Measurements from ENCODE around the gene FASTK.

- TF ChIP-seq CTCF (optimal IDR thresholded peaks at IDR 0.05 in 1 of 3, IDR thresholded peaks at IDR 0.05 in 1 of 3, conservative IDR thresholded peaks at IDR 0.05 in 1 of 3; ENCODE audit: extremely low read depth in 1 of 3, insufficient read depth in 2 of 3, low read length in 3 of 3) (no peak), EZH2 (IDR thresholded peaks at IDR 0.05; ENCODE audit: low read length) (no peak)
Observed at GRCh38 chr7:151075662-151075971, 5.0 kb downstream of the FASTK start.

Measured in keratinocyte (primary cell).